GM19193 (cell line): ENCODE results near the gene SYT2.

Source experiments
- POLR2A ChIP-seq: IDR thresholded peaks from 4 replicates; pipeline ENCODE4 v1.6.1; 2011; ENCODE audit not compliant: insufficient read depth, insufficient read length; ENCODE audit errors: extremely low read depth

Gene SYT2

DNA sequence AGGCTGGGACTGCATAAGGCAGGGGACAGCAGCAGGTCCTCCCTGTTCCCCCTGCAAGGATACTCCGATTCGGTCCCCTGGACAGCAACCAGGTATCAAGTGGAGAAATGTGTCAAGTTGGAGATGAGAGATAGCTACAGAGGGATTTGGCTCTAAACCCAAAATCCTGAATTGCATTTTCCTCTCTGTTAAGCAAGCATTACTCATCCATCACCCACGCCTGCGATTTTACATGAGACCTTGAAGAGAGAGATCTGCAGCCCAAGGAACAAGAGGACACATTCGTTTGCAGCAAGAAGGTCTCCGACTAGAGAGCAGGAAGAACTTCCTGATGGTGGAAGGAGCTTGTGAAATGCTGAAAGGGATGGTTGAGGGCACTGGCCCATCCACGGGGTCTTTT is 21.9 kb downstream of the SYT2 start:
- TF ChIP-seq POLR2A: no peak

DNA sequence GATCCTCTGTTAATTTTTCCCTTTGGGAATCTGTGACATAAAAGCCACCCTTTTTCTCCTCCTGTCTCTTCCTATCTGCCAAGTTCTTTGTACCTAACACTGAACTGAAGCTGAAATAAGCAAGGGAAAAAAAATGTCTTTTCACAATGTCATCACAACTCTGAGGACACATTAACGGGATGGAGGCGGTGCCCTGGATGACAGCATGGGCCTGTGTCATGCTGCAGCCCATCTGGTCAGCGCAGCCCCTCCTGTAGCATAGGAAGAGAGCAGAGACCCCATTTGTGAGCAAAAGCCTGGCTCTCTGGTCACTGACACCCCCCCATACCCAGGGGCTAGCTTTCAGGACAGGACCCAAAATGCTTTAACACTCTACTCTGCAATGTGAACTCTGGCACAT is 22.5 kb downstream of the SYT2 start:
- no peak for TF ChIP-seq POLR2A

DNA sequence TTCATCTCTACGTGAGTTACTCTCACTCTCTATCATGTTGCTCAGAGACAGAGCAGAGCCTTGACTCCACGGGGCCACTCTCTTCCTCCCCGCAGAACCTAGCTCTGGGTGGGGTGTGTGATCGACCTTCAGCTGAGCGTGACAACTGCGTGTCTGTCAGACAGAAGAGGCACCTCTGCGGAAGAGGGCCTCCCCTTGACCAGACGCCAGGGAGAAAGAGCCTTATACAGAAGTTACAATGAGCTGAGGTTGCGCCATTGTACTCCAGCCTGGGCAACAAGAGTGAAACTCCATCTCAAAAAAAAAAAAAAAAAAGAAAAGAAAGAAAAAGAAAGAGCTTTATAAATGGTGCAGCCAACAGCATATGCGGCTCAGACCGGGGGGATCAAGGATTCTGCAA is 22.9 kb downstream of the SYT2 start:
- TF ChIP-seq POLR2A: no peak

DNA sequence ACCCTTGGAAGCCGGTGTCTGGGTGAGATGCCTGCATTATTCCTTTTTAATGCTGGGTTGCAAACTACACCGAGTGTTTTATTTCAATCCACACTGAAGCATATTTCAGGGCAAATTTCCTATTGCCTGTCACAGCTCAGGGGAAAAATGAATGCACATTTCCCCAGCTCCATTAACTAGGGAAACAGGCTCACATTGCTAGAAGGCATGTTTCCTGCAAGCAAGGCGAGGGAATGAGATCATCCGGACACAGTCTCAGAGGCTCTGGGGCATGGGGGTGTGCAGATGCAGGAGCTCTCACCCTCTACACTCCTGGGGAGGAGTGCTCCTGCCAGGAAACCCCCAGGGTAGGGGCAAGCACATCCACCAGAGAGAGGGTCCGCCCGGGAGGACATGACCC is 24.6 kb downstream of the SYT2 start:
- TF ChIP-seq POLR2A: no peak

DNA sequence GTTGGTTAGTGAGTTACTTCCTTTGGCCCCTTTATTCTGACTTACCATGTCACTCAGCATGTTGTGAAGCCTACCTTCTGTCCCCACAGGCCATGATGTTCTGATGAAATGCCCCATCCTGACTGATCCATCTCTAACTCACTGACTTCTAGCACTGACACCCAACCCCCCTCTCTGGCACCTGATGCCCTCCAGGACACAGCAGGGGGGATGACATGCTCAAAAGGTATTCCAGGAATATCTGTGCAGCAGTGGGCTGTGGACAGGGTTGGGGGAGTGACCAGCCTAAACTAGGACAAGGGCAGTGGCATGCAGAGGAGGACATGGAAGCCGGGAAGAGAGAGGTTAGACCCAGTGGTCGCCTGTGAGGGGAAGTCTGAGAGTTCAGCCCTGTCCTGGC is 25.5 kb downstream of the SYT2 start:
- TF ChIP-seq POLR2A: no peak

DNA sequence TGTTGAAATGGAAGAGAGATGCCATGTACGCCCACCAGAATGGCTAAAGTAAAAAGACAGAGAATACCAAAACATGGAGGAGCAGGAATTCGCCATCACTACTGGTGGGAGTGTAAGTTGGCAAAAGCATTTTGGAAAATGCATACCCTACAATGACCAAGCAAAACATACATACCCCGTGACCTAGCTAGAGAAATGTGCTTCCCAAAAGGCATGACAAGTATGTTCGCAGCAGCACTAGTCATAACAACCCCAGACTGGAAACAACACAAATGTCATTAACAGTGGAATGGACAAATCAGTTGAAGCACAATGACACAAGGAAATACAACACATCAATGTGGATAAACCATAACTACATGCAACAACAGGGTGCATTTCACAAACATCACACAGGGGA is 27.2 kb downstream of the SYT2 start:
- no peak for TF ChIP-seq POLR2A

DNA sequence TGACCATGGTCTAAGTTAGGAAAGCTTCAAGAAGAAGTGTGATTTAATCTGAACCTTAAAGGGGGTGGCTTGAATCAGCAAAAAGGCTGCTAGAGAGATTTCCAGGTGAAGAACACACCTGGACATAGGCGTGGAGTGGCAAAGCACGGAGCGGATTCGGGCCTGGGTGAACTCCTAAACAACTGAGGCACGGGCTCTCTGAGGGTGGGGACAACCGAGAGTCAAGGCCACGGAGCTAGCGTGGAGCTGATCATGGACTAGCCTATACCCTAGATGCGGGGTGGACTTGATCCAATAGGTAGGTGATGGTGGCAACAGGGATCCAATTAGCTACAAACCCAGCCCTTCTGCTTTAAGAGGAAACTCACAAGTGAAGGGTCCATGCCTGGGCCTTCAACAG is 27.8 kb downstream of the SYT2 start:
- no peak for TF ChIP-seq POLR2A

DNA sequence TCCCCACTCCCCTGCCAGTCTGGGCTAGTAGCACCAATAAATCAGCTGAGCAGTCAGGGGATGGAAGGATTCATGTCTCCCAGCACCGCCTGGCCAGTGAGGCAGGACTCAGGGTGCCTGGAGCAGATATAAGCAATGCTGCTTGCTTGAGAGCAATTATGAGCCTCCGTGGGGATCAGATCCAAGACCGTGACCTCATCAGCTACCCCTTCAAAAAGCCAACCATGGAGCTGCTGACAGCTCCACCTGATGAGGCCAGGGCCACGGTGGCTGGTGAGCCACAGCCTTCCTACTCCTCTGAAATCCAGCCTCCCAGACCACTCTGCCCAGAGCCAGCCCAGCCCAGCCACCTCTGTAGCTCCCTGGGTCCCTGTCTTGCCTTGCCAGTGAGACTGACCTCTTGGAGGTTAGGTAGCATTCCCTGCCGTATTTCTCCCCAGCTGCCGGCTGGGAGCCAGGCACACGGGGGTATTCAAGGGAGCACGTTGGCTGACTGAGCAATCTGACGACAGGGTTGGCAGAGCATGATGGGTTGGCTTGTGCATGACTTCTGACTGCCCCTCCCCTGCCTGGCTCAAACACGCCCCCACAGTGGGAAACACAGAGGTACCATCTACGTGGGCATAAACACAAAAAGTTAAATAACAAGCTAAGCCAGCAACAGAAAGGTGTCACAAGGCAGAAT is 28.4 kb downstream of the SYT2 start:
- no peak for TF ChIP-seq POLR2A

DNA sequence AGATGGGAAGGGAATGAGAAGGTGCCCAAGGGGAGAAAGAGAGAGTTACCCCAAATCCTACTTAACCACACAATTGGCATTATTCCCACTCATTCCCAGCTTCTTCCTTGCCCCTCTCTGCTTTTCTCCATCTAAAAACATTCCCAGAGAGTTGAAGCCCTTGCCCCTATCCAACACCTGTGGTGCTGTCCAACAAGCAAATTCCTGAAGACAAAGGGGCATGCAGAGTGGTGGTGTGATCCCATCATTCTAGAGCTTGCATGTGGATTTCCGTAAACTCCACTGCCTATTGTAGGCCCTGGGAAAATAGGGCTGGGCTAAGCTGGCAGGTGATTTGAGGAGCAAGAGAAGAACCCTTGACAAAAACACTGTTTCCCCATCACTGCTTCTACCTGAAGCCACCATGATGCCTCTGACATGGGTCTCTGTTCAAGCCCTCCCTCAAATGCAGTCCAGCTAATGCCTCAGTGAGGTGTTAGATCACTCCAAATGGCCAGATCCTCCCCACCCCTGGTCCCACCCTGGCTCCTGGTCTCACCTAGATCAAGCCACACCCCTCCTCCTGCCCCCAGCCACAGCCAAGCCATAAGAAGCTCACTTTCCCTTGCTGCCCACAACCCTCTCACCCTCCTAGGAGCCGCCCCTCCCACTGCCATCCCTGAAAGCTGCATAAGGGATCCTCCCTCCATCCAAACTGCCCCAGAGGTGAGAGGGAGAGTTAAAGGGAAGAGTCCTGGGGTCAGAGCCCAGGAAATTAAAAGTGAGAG is 29.5 kb downstream of the SYT2 start:
- TF ChIP-seq POLR2A: no peak

DNA sequence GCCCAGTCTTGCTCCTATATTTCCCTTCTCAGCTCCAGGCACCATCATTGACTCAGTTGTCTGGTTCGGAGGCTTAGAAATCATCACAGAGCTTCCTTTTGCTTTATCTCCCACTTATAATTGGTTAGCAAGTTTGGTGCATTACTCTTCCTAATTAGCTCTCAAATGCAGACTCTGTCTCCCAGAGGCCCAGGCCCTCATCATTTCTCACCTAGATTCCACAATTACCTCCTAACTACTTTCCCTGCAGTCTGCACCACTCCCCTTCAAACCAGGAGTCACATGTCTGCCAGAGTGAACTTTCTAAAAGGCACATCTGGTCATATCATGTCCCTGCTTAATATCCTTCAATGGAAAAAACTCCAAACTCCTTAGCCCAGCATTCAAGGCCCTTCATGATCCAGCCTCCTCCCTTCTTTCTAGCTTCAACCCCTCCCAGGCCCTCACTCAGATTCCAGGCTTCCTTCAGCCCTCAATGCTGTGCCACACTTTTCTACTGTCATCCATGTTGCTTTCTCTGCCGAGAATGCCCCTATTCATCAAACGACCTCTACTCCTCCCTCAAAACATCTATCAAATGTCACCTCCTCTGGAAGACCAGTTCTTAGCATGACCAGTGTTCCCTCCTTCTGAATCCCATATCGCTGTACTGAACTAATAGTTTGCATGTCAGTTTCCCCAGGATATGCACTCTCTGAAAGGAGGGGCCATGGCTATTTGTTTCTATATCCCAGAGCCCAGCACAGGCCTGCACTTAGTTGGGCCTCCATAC is 30.7 kb downstream of the SYT2 start:
- no peak for TF ChIP-seq POLR2A

DNA sequence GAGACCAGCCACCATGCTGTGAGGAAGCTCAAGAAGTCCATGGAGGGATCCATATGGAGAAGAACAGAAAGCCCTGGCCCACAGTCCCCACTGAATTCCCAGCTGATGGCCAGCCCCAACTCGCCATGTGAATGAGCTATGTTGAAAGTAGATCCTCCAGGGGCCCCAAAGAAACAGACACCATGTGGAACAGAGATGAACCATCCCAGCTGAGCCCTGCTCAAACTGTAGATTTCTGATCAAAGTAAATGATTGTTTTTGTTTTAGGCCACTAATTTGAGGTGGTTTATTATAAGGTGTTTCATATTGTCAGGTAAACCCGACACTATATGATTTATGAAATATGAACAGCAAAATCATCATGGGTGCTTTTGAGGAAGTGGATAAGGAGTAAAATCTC is 32.8 kb downstream of the SYT2 start:
- no peak for TF ChIP-seq POLR2A

DNA sequence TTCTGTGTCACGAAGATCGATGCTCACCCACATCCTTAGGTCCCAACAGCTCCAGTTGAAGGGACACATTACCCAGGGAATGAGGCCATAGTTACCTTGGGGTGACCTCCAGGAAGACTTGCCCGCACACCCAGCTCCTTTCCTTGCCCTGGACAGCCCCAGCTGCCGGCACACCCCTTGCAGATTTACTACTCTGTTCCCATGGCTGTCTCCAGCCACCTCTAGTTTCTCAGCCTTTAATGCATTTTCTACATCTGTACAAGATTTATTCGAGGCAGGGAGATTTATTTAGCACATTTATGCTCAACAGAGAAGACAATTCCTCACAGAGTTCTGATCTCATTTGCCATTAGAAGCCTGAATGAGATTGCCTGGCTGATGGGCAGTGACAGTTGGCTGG is 36.7 kb downstream of the SYT2 start:
- TF ChIP-seq POLR2A: no peak

DNA sequence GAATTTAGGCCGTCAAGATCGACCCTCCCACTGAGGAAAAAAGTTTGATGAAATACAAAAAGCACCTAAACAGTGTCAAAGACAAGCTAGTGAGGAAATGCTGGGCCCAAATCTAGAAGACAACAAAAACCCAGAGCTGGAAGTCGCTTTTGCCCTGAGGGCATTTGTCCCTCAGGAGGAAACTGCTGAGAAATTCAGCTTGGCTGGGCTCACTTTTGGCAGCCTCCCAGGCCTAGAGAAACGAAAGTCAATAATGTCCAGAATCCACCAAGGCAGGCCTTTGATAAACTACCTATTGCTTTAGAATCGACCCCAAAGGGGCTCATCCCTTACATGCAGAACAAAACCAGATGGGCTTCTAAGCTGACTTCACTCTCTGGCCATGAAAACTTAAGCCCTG is 38.9 kb downstream of the SYT2 start:
- TF ChIP-seq POLR2A: no peak

DNA sequence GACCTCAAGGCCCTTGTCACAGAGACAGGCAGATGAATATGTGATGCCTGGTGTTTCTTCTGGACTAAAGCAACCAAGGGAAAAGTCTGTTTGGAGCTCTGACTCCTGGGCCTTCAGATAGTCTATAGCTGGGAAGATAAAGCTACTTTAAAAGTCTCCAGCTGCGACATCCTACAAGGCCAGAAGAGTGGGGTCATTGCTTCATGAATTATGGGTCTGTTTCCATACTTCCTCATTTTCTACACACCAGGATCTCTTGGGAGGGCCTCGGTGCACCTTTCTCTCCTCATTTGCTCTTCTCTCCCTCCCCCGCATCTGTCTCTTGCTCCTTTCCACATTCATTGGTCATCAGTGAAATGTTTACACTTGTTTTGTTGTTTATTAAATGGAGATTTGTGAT is 44.8 kb downstream of the SYT2 start:
- no peak for TF ChIP-seq POLR2A

DNA sequence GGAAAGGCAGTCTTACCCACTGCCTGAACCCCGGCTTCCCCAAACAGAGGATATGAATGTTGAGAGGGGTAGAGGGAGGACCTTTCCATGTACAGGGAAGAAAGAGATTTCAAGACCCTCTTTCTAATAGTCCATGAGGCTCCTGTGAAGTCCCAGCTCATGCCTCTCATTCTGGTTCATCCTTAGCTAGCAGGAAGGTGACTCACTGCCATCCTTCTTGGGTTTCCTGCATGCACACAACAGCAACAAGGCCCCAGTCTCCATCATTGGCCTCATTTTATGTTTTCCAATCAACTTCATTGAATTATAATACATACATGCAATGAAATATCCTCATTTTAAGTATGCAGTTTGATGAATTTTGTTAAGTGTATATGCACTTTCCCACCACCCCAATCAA is 46.2 kb downstream of the SYT2 start:
- no peak for TF ChIP-seq POLR2A

DNA sequence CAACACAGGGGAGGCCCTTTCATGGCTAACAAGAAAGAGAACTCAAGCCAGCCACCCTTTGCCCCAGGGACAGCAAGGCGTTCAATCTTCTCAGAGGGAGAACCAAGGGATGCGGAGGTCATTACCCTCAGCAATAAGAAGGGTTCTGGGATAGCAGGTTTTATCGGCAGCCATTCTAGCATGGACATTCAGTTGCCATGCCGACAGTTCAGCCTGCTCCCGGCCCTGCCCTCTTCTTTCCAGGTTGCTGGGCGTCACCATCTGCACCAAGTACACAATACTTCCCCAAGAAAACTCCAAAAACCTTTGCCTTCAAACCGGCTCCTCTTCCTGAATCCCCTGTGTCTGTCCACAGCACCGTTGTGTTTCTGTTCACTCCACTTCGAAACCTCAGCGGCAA is 47.1 kb downstream of the SYT2 start:
- no peak for TF ChIP-seq POLR2A
